HepG2 (cell line): Measurements from ENCODE around the gene PDZD2.

Experiments used
- KAT7 ChIP-seq: IDR thresholded peaks from 2 replicates; pipeline ENCODE4 v1.6.1; 2018; ENCODE audit warnings: borderline replicate concordance, missing compliant biosample characterization
- NCOA2 ChIP-seq: sonication (generic); formaldehyde crosslinking; IDR thresholded peaks from 2 replicates; pipeline ENCODE4 v1.8.0; 2022; ENCODE audit warnings: inconsistent platforms
- RFX5 ChIP-seq: IDR thresholded peaks from 2 replicates; pipeline ENCODE4 v1.6.1; 2011; ENCODE audit warnings: low read depth, low read length, improper control_type of control experiment

GRCh38 chr5:31866166-31866565 lies 227.2 kb downstream of the PDZD2 start:
- TF ChIP-seq NCOA2 (CRISPR knock-in tag): no peak
- no peak for TF ChIP-seq RFX5
- no peak for TF ChIP-seq KAT7 (CRISPR knock-in tag)
